ENCODE results near the gene TMEM203.

Gene TMEM203

GRCh38 chr9:137198051-137198901, 7.2 kb downstream of the TMEM203 start:
- DNase-seq (ENCODE audit: low read depth in 2 of 2): no peak

- DNase-seq (ENCODE audit: low read depth in 2 of 2): no peak
Observed at GRCh38 chr9:137195525-137196220, 9.8 kb downstream of the TMEM203 start.

- DNase-seq (ENCODE audit: low read depth in 2 of 2): no peak
Observed at GRCh38 chr9:137194909-137195308, 10.5 kb downstream of the TMEM203 start.

- DNase-seq (ENCODE audit: low read depth in 2 of 2): no peak
Observed at GRCh38 chr9:137194388-137194787, 11.1 kb downstream of the TMEM203 start.

- no peak for DNase-seq (ENCODE audit: low read depth in 2 of 2)
Observed at GRCh38 chr9:137193771-137194170, 11.7 kb downstream of the TMEM203 start.

GRCh38 chr9:137192859-137193258, 12.6 kb downstream of the TMEM203 start:
- DNase-seq (ENCODE audit: low read depth in 2 of 2): no peak

- DNase-seq (ENCODE audit: low read depth in 2 of 2): no peak
Observed at GRCh38 chr9:137192448-137192780, 13.0 kb downstream of the TMEM203 start.

GRCh38 chr9:137191691-137192447, 13.6 kb downstream of the TMEM203 start:
- no peak for DNase-seq (ENCODE audit: low read depth in 2 of 2)

- no peak for DNase-seq (ENCODE audit: low read depth in 2 of 2)
Observed at GRCh38 chr9:137191245-137191644, 14.2 kb downstream of the TMEM203 start.

- DNase-seq (ENCODE audit: low read depth in 2 of 2): no peak
Observed at GRCh38 chr9:137190315-137190856, 15.1 kb downstream of the TMEM203 start.

GRCh38 chr9:137189297-137190295, 15.9 kb downstream of the TMEM203 start:
- DNase-seq (ENCODE audit: low read depth in 2 of 2): no peak

- DNase-seq (ENCODE audit: low read depth in 2 of 2): peak; percentile 85 to 93
Observed at GRCh38 chr9:137188490-137189296, 16.8 kb downstream of the TMEM203 start, which contains the start of the genes ANAPC2 and SSNA1. TSS of gene ANAPC2 (minus strand) at chr9:137188560. CDS start at chr9:137188532, 28 bp downstream. TSS of gene SSNA1 (plus strand) at chr9:137188676. CDS start at chr9:137188727, 51 bp downstream.

GRCh38 chr9:137188086-137188489, 17.4 kb downstream of the TMEM203 start:
- DNase-seq (ENCODE audit: low read depth in 2 of 2): no peak

- no peak for DNase-seq (ENCODE audit: low read depth in 2 of 2)
Observed at GRCh38 chr9:137187386-137187785, 18.1 kb downstream of the TMEM203 start.

GRCh38 chr9:137186385-137186784, 19.1 kb downstream of the TMEM203 start:
- no peak for DNase-seq (ENCODE audit: low read depth in 2 of 2)

GRCh38 chr9:137185921-137186320, 19.5 kb downstream of the TMEM203 start:
- DNase-seq (ENCODE audit: low read depth in 2 of 2): no peak

GRCh38 chr9:137184881-137185660, 20.4 kb downstream of the TMEM203 start:
- no peak for DNase-seq (ENCODE audit: low read depth in 2 of 2)

- DNase-seq (ENCODE audit: low read depth in 2 of 2): no peak
Observed at GRCh38 chr9:137183980-137184595, 21.4 kb downstream of the TMEM203 start.

- DNase-seq (ENCODE audit: low read depth in 2 of 2): no peak
Observed at GRCh38 chr9:137182836-137183235, 22.6 kb downstream of the TMEM203 start.
